HG03571 (cell line): ENCODE measurements around the gene MRGPRD.

ENCODE experiments used
- ATAC-seq: cut with Tn5 transposase; IDR thresholded peaks from one replicate; pipeline ENCODE4 v1.9.1; 2021; ENCODE audit not compliant: unreplicated experiment

Gene MRGPRD, protein sequence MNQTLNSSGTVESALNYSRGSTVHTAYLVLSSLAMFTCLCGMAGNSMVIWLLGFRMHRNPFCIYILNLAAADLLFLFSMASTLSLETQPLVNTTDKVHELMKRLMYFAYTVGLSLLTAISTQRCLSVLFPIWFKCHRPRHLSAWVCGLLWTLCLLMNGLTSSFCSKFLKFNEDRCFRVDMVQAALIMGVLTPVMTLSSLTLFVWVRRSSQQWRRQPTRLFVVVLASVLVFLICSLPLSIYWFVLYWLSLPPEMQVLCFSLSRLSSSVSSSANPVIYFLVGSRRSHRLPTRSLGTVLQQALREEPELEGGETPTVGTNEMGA

DNA sequence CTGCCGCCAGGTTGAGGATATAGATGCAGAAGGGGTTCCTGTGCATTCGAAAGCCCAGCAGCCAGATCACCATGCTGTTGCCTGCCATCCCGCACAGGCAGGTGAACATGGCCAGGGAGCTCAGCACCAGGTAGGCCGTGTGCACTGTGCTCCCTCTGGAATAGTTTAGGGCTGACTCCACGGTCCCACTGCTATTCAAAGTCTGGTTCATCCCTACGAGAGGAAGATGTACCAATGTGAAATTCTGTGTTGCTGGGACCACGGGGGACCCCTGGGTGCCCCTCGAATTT is at the start of gene MRGPRD:
Gene MRGPRD, minus strand, starts transcription at position 211 of the 290 bp plus-strand sequence. Its CDS starts 0 bp downstream, at position 211.
- no peak for ATAC-seq

DNA sequence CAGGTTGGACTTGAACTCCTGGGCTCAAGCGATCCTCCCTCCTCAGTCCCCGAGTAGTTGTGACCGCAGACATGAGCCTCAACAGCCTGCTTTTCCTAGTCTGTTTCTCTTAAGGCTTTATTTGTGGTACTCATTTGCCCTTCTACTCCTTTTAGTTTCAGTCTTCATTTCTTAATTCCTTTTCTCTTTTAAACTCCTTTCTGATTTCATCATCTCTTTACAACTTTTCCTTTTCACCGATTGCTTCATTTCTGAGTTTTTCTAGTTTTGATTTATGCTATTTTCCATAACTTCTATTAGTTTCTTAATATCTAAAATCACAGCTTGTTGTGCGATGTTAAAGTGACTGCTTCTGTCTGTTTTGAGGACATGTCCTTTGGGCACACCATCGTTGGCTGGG is 49.5 kb upstream of the MRGPRD start:
- ATAC-seq, result no peak

DNA sequence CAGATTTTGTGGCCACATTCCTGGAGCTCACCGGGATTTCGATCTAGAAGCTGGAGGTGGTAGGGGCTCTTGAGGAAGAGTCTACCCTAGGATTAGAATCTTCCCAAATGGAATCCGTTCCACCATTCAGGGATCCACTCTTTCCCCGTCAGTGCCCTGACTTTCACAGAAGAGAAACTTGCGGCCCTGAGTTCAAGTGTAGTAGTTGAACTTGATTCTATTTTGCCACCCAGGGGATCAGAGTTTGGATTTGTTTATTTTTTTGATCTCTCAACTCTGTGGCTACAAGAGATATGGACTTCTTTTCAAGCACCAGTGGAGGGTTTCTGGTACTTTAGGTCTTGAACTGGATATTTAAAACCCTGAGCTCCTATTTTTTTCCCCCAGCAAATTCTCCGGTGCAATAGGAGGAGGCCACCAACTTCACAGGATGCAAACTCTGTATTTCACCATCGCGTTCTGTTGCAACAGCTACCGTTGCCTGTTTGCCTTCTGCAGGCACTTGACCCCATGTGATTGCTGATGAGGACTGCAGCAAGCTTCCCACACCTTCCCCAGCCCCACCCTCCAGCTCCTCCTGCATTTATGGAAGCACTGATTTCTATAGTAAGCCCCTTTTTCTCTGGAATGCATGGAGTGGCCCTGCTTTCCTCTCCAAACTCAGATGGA is 47.1 kb upstream of the MRGPRD start:
- ATAC-seq, result no peak

DNA sequence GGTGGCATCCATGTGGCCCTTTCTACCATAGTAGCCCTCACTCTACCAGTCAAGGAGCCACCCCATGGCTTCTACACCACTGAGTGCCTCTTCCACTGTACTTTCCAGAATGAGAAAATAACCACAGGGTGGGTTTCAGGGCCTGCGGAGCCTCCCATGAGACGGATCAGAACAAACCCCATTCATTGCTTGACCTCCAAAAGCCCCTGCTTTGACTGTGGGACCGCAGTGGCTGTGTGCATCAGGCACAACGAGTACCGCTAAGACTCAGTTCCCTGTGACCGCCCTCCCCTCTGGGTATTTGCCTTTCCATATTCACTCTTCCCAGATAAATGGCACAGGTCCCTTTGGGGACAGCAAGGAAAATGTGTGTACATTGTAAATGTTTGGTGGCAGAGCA is 43.7 kb upstream of the MRGPRD start:
- ATAC-seq, result no peak

DNA sequence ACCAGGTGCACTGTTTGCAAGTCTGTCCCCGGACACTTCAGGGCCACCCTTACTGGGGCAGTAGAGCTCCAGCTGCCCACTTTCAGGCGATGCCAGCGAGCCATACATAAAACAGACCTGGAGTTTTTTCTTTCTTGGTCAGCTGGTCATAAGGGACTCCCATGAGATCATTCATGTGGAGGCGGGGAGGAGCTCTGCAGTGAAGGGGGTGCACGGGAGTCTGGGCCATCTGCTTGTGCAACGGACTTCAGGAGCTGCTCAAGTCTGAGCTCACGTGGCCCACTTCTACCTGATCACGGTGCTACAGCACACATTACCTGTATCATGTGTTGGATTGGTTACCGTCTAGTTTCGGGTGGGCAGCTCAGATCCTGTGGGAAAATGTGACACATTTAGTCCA is 41.5 kb upstream of the MRGPRD start:
- ATAC-seq, result no peak

DNA sequence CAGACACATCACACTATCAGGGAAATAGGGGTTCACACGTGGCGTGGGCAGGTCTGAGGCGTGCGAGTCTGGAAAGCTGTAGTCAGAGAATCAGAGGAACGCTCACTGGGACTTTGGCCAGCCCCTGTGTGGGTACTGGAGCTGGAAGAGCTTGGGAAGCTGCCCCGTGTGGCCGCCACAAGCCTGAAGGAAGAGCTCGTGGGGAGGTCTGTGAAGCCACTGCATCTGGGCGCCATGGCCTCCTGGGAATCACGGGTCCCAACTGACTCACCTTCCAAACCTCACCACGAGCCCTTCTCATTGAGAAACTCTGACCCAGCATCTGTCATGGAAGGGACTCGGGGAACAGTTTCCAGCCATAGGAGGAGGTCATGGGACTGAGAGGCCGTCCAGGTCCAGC is 38.1 kb upstream of the MRGPRD start:
- no peak for ATAC-seq

DNA sequence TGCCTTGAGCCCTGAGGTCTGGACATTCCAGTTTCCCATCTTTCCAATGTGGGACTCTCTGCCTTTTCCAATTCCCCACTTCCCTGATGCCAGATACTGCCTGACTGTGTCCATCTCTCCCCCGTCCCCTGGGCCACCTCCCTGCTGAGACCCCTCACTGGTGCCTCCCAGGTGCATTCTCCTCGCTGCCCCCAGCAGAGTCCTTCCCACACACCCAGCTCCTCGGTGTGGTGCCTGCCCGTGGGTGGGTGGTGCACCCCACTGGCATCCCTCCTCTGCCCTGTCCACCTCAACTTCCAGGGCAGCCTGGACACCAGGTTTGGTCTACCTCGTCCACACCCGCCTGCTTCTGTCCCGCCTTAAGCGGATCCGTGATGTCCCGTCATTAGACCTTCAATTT is 37.2 kb upstream of the MRGPRD start:
- no peak for ATAC-seq

DNA sequence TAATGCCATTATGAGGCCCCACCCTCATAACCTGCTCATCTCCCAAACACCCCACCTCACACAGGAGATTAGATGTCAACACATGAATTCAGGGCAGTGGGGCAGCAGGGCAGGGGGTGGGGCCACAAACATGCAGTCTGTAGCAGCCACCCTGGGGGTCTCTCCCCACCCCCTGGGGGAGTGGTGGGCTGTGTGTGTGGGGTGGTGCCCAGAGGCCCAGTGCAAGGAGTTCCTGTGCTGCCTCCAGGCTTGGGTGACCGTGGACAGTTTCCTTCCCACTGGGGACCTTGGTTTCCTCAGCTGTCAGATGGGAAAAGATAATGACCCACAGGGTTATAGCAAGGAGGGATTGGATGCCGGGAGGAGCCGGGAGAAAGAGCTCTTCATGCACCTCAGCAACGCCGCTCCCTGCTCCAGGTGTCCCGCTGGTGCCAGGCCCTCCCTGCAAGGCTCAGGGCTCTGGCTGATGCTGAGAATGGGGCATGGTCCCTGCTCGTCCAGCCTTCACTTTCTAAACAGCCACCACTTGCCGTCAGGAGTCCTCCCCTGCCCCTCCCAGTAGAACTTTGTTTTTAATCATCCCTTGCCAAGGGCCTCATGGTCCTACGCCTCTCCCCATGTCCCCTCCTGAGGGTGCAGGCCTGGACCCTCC is 34.2 kb upstream of the MRGPRD start:
- no peak for ATAC-seq

DNA sequence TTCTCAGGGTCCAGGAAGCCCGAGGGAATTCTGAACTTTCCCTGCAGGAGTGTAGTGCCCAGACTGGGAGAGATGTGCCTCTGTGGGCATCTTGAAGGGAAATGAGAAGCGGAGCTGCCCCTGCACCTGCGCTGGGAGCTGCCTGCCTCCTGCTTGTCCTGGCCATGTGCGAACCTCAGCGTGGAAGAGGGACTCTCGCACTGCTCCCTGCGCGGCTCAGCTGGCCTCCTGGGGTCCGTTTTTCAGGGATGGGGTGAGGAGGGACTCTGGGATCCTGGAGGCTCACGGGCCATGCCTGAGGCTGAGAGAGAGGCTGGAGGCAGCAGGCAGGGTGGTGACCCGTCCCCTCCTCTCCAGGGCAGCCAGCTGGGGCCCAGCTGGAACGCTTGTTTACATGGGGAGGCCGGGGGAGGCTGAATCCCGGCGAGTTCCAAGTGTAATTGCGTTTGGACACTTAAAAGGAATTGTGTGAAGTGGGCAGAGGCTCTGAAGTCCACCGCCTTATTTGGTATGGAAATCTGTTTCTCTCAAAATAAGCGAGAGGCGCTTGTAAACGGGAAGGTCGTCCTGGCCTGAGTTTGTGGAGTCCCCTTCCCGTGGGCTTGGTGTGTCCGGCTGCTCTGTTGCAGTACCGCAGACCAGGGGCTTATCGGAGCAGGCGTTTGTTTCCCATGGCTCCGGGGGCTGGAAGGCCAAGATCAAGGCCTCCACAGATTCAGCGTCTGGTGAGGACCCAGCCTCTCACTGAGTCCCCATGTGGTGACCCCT is 33.5 kb upstream of the MRGPRD start:
- no peak for ATAC-seq

DNA sequence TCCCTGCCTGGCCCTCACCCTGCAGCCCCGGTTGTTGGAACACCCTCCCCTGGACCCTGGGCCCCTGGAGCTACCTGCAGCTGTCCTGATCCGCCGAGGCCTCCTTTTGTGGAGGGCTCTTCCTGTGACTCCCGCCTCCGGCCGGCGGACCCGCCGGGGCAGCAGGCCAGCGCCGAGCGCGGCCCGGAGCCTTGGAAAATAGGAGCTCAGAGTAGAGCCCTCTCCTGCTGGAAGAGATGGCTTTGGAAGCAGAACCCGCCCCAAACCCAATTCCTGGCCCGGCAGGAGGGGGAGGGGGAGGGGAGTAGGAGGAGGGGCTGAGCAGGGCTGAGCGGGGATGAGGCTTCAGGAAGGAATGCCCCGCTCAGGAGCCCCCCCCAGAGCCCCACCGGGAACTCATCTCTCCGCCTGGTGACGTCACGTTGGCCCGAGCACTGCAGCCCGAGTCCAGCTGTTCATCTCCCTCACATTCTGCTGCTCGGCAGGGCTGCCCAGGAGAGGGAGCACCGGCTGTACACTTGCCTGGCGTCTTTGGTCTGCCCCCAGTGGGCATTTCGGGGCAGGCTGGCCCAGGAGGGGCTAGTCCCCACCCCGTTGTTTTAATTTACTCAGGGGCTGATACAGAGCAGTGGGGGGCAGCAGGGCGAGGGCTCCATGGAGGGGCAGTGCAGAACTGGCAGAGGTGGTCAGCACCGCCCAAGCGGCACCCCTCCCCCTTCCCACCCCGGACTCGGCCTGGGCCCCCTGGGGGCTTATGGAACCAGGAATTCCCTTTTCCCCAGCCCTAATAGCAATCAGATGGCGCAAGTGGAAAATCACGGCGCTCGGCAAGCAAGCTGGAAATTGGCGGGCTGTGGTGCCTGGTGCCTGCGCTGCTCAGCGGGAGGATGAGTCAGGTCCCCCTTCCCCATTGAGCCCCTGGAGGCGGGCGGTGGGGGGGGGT is 32.5 kb upstream of the MRGPRD start, which contains the start of gene MRGPRF:
Gene MRGPRF, minus strand, starts transcription at position 238 of the 943 bp plus-strand sequence. CDS start 3,345 bp downstream, outside the sequence.
- ATAC-seq, result no peak

DNA sequence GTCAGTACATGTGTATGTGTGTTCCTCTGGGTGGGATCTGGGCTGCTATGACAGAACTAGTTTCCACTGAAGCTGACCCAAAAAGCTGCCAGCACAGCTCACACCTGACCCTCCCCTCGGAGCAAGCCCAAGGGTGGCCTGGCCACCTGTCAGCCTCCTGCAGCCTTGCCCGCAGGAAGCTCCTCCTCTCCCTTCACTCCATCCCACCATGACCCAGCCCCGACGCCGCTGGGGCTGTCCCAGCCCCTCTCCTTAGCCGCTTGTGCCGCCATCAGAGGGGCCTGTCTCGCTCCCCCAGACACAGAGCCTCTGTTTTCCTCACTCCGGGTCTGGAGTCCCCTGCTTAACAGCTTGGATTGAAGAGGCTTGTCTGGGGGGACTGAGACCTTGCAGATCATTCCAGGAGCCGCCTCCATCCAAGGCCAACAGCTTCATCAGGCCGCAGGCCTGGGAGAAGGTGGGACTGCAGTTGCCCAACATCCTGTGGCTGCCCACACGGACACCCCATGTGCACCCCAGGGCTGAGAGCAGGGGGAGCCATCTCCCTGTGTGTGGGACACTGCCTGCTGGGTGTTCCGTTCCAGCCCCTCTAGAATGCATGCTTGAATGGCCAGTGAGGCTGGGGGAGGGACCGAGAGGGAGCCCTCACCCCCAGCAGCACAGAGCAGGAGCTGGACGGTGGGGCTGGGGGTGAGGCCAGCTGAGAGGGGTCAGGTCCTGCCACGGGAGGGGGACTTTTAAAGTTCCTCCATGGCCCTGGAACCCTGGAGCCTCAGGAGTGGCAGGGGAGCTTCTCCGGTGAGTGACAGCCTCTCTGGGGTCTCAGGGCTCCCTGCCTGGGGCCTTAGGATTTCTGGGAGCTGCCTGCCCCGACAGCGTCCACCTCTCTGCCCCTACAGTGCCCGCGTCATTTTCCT is 31.6 kb upstream of the MRGPRD start:
- no peak for ATAC-seq

DNA sequence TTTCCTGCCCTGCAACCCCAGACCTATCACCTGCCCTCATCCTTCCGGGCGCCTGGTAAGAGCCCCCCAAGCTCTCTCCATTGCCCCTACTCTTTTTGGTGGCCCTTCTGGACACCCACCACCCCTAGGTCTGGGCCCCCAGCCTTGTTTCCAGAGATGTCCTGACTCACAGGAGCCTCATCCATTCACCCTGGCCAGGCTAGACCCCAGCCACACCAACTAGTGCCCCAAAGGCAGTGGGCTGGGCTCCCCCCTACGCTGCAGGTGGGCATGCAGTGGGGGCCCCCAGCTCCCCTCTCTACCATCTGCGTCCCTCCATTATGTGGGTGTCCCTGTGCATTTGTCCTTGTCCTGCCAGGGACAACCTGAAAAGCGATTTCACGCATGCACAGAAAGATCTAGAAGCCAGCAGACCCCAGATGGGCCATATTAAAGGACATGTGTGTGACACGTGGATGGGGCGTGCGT is 30.9 kb upstream of the MRGPRD start:
- no peak for ATAC-seq

DNA sequence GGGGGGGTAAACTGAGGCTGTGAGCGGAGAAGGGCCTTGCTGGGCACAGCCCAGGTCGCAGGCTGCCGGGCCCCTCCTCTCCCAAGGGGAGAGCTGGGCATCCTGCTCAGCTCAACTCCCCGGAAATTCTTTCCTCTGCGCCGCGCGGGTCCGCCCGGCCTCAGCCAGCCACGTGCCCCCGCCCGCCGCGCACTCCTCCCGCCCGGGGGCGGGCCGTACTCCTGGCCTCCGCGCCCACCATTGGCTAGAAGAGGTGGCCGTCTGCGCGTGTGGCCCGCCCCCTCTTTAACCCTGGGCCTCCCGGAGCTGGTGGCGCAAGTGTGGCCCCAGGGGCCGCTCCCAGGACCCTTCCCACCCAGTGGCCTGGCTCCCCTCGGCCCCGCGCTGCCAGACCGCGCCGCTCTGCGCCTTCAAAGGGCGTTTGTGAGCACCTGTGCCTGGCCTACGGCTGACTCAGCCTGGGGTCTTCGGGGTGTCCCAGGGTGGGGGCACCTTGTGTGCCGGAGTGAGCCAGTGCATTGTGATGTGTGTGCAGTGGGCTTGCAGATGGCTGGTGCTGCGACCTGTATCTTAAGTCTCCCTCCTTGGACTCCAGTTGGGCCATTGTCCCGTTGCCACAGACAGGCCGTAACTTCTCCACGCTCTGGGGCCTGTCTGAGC is 30.3 kb upstream of the MRGPRD start:
- ATAC-seq, result no peak

DNA sequence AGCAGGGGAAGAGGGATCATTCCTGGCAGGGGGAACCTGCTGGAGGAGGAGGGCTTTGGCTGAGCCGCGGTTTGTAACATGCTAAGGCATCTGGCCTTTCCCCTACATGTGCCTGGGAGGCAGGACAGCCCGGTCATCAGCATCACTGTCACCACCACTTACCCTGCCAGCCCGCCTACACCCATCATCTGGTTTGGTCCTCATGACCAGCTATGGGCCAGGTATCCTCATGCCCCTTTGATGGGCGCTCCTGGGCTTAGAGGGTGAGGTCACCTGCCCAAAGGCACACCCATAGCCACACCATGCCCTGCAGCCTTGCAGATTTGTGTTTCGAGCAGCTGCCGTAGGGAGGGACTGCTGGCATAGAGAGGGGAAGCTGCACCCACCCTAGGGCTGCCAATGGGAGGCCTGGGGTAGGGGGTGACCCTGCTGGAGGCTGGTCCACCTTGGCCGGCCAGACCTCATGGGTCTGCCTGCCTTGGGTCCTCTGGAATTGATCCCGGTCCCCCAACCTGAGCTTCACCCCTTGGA is 29.6 kb upstream of the MRGPRD start:
- ATAC-seq, result no peak

DNA sequence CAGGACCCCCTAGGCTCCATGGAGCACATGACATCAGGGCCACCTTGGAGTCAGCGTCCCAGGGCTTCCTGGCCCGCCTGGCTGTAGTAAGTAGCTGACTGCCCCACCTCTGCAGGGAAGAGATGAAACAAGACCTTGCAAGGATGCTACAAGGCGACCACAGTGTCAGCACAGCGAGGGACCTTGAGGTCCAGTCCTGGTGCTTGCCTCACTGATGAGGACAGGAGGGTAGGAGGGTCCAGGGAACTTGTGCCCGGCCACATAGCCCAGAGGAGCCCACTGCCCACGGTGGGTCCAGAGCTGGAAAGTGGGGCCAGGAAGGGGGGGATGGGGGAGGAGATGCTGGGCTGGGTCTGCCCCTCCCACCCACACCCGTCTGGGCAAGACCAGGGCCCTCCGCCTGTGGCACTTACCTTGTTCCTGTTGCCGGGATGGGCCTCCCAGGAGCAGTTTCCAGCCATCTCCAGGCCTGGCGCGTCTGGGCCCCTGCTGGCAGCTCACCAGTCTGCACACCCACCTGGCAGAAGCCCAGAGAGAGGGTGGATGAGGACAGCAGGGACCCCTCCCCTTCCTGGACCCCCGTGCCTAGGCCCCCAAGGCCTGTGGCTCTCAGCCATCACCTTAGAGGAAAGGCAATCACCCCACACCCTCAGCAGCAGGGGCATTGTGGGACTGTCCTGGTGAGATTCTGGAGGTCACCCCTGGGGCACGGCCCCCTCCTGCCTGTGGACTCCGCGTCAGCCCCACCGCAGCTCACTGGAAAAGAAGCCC is 28.8 kb upstream of the MRGPRD start:
- no peak for ATAC-seq

DNA sequence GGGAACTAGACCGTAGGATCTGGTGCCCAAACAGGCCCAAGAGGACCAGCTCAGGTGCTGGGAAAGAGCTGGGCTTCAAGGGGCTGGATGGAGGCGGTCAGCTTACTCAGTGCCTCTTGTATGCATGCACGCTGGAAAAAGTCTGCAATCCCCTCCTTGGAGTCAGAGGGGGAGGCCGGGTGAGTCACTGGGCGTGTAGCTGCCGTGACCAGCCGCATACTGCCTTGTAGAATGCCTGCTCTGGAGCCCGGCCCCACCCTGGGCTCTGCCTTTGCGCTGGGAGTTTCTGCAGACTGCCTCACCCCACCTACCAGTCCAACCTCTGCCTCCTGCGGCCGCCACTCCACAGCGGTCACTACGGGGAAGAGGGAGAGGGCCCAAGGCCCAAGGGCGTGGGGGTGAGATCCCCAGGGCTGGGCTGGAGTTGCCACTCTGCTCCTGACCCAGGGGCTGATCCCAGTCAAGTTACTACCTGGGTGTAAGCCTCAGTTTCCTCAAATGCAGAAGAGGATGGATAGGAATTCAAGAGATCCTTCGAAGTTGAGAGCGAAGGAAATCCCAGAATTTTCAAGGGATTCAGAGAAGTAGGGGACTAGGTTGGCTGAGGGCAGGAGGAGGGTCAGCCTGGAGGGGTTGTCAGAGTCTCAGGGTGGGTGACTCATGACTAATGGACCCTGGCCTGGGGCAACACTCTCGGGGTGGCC is 28.1 kb upstream of the MRGPRD start:
- no peak for ATAC-seq

DNA sequence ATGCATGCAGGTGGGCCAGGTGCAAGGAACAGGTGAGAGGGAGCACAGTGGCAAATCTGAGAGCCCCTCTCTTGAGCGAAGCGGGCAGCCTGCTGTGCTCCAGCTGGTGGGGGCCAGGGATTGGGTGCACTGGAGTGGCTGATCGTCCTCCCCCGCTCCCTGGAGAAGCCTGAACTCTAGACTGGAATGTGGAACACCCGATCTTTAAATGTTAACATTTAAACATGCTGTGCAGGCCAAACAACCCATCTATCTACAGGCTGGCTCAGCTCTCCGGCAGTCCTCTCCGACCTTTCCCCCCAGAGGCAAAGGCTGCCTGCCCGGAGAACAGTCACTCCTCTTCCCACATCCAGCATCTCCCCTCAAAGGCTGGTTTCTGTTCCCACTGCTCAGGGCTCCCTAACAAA is 27.2 kb upstream of the MRGPRD start:
- ATAC-seq, result no peak
